Transverse colon (tissue), 4 donors: ENCODE results near the gene TPPP2. TPM values are rescaled to one million over a fixed set of nuclear protein-coding genes. Genes with fewer than 3 reads are reported as not detected.
A peak's percentile ranks its signal among the peaks of the same experiment; 100 is the strongest.

ENCODE experiments used
- DNase-seq: peaks from one replicate; pipeline ENCODE4 v3.0.0-alpha.2; 2019
- H3K27ac ChIP-seq, 4 donors: fragments of 200-600 bp; sonication (generic); 2 replicates each; pipeline ENCODE4 v1.5.1; 2016 to 2018; ENCODE audit warnings: inconsistent platforms in 4 of 4
- H3K27me3 ChIP-seq: fragments of 200-600 bp; sonication (generic); 2 replicates; pipeline ENCODE4 v1.5.1; 2017; ENCODE audit warnings: inconsistent platforms
- H3K36me3 ChIP-seq, 4 donors: fragments of 200-600 bp; sonication (generic); 2 replicates each; pipeline ENCODE4 v1.5.1; 2017 to 2019; ENCODE audit warnings: inconsistent platforms in 4 of 4
- H3K4me1 ChIP-seq, 4 donors: fragments of 200-600 bp; sonication (generic); 2 replicates each; pipeline ENCODE4 v1.5.1; 2017 to 2020; ENCODE audit warnings: inconsistent platforms in 4 of 4
- H3K4me3 ChIP-seq, 4 donors: fragments of 200-600 bp; sonication (generic); 1 replicate in 1 of 4; 2 replicates in 3 of 4; pipeline versions ENCODE4 v1.5.1 to v1.6.1; 2017 to 2019; ENCODE audit warnings: inconsistent platforms in 4 of 4
- H3K9me3 ChIP-seq, 2 donors: fragments of 200-600 bp; sonication (generic); 2 replicates each; pipeline ENCODE4 v1.5.1; 2017 to 2019; ENCODE audit warnings: inconsistent platforms in 2 of 2
- EP300 ChIP-seq: sonication (generic); formaldehyde crosslinking; IDR thresholded peaks from one replicate; pipeline ENCODE4 v1.6.1; 2017; ENCODE audit warnings: antibody characterized with exemption, low read depth
- POLR2A ChIP-seq: fragments of 450-650 bp; IDR thresholded peaks from one replicate; pipeline ENCODE4 v1.6.1; 2016; ENCODE audit warnings: antibody characterized with exemption, mild to moderate bottlenecking, moderate library complexity
- POLR2AphosphoS5 ChIP-seq, 3 donors: sonication (generic); formaldehyde crosslinking; IDR thresholded peaks; one replicate each; pipeline ENCODE4 v1.6.1; 2016; ENCODE audit warnings: antibody characterized with exemption in 3 of 3
- WGBS, 2 donors: methylation state at CpG; one replicate each; pipeline ENCODE4 v1.1.5; 2018; ENCODE audit warnings: low coverage in 1 of 2; 5-methylcytosine and 5-hydroxymethylcytosine counted together
- in situ Hi-C, 4 donors: fragments of 200-750 bp; cut with MboI; loops; one replicate each; pipeline versions ENCODE4 v1.15.0 to v1.15.1; 2017; ENCODE audit warnings: low sequenced_read_pairs in 3 of 4, low pct_ligation_motif_present in 1 of 4, low pct_unique_long_range_greater_than_20kb in 1 of 4
- intact Hi-C: fragments of 100-400 bp; cut with DNase I; formaldehyde crosslinking; loops from one replicate; pipeline ENCODE4 v1.15.1; 2023; ENCODE audit warnings: low total_unique reads
- total RNA-seq, 4 donors: library from RNA; depleted of rRNA; stranded (reverse); fragments of >200 nt; gene quantifications; one replicate each; pipeline ENCODE4 v1.1.0, GENCODE V29; 2016
- TF ChIP-seq, protein P1 (sequence below), 5 experiments: fragments of 200-600 bp in 3 of 5; fragments of 450-650 bp in 2 of 5; sonication (generic) in 3 of 5; IDR thresholded peaks; 1 replicate in 2 of 5; 2 replicates in 3 of 5; pipeline ENCODE4 v1.5.1; 2016 to 2017; ENCODE audit warnings: antibody characterized with exemption in 5 of 5, inconsistent platforms in 3 of 5, mild to moderate bottlenecking in 2 of 5, moderate library complexity in 1 of 5

TPPP2 gene
- total RNA-seq, 4 donors from 2014 or later = not detected

DNA sequence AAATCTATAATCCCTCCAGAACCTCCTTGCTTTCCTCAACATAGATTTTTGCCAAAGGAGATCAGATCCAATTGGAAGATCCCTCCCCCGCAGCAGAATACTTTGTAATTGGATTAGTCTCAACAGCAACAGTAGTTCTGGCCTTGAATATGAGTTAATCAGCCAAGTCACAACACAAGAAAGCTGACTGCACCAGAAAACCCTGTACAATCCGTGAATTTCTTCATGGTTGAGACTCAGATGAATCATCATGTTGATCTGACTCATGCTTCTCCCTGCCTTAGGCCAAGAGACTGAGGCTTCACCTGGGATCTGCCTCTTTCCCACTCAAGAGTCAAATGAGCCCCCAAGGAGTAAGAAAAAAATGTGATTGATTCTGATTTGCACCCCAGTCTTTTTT, 43.2 kb upstream of the TPPP2 start:
- 20 to 51% methylated on average over 1 to 2 of the region's 2 CpGs for WGBS, 2 donors
- Histone ChIP-seq H3K27me3 (no peaks in the 10 kb centered on the region), H3K4me1 (peaks cover 6 to 27% (median 21%) of the 10 kb centered on the region in 4 donors), H3K27ac (peak overlapping the region in 2 of 4 donors; percentile 21 to 38), H3K36me3 (peaks cover 0 to 4% (median 0%) of the 10 kb centered on the region in 4 donors), H3K9me3 (no peaks in the 10 kb centered on the region), H3K4me3 (no peak overlapping the region)
- intact Hi-C loops = no loop called here
- TF ChIP-seq, protein P1, sequence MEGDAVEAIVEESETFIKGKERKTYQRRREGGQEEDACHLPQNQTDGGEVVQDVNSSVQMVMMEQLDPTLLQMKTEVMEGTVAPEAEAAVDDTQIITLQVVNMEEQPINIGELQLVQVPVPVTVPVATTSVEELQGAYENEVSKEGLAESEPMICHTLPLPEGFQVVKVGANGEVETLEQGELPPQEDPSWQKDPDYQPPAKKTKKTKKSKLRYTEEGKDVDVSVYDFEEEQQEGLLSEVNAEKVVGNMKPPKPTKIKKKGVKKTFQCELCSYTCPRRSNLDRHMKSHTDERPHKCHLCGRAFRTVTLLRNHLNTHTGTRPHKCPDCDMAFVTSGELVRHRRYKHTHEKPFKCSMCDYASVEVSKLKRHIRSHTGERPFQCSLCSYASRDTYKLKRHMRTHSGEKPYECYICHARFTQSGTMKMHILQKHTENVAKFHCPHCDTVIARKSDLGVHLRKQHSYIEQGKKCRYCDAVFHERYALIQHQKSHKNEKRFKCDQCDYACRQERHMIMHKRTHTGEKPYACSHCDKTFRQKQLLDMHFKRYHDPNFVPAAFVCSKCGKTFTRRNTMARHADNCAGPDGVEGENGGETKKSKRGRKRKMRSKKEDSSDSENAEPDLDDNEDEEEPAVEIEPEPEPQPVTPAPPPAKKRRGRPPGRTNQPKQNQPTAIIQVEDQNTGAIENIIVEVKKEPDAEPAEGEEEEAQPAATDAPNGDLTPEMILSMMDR (IDR thresholded peaks at IDR 0.05) = no peak
- TF ChIP-seq EP300 = no peak
- TF ChIP-seq POLR2A = no peak
- TF ChIP-seq POLR2AphosphoS5 (IDR thresholded peaks at IDR 0.05) = peak in 1 of 3 donors; percentile 61
- in situ Hi-C loops = loop anchor here in 1 of 4 donors (25.0 kb wide), 1 partner anchor 300 kb away; the partner anchor contains the start of genes ANG and RNASE4
- no peak for DNase-seq

DNA sequence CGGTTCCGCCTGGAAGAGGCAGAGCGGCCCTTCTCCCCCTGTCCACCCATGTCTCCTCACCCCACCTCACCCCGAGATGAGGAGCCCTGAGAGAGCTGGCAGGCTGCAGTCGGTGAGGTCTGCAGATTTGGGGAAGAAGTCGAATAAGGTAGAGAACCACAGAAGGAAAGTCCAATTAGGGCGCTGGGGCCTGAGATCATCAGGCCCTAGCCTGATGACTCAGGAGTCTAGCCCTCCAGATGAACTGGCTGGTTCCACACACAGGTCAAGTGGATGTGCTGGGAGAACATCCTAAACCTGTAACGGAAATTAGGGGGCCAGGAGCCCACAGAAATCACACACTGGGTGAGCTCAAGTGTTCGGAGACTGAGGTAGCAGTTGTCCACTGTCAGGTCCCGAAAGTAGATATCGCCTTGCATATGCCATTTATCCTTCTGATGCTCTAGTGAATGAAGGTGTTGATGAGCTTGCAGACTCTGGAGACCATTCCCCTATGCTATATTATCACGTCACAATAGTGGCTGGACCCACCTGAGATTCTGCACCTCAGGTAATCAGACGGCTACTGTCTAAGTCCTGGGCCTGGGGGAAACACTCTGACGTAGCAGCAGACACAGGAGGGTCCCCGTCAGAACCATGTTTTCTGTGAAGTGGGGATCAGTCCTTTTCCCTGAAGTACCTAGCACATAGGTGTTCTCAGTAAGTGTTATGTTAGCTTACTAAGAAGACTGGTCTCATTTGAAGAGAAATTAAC, 41.1 kb upstream of the TPPP2 start:
- no peaks in the 10 kb centered on the region for H3K27me3 ChIP-seq
- no peaks in the 10 kb centered on the region for H3K9me3 ChIP-seq
- DNase-seq = no peak
- WGBS, 2 donors = 81 to 100% methylated on average over 3 to 15 of the region's 15 CpGs
- intact Hi-C loops (no loop called here), in situ Hi-C loops (loop anchor here in 1 of 4 donors (25.0 kb wide), 1 partner anchor 302 kb away; the partner anchor contains the start of genes ANG and RNASE4)
- H3K4me1 ChIP-seq = peaks cover 6 to 29% (median 26%) of the 10 kb centered on the region in 4 donors
- peak overlapping the region in 3 of 4 donors; percentile 71 to 80 (median 77) for H3K4me3 ChIP-seq
- H3K36me3 ChIP-seq = peaks cover 0 to 24% (median 10%) of the 10 kb centered on the region in 4 donors
- peak overlapping the region; percentile 84 to 91 (median 88) for H3K27ac ChIP-seq
- no peak for TF ChIP-seq POLR2A
- no peak for TF ChIP-seq POLR2AphosphoS5 (IDR thresholded peaks at IDR 0.05)
- TF ChIP-seq, protein P1 (IDR thresholded peaks at IDR 0.05) = no peak
- no peak for TF ChIP-seq EP300

DNA sequence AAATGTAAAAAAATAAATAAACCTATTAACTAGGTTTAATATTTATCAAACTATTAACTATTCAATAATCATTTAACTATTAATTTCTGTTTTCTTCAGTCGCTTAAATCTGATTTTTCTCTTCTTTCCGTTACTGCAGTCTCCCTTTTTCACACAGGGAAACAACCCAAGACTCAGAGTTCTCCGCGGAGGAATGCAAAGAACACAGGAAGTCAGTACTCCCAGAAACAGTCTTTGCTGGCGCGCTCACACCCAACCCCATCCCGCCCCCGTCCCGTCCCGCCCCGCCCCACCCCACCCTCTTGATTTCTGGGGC, 40.6 kb upstream of the TPPP2 start:
- no peak for DNase-seq
- Histone ChIP-seq H3K36me3 (peaks cover 0 to 29% (median 12%) of the 10 kb centered on the region in 4 donors), H3K4me1 (peaks cover 6 to 29% (median 26%) of the 10 kb centered on the region in 4 donors), H3K27ac (peak overlapping the region; percentile 84 to 91 (median 88)), H3K27me3 (no peaks in the 10 kb centered on the region), H3K4me3 (peak overlapping the region in 3 of 4 donors; percentile 71 to 80 (median 77)), H3K9me3 (no peaks in the 10 kb centered on the region)
- intact Hi-C loops (no loop called here), in situ Hi-C loops (loop anchor here in 1 of 4 donors (25.0 kb wide), 1 partner anchor 302 kb away; the partner anchor contains the start of genes ANG and RNASE4)
- 1% methylated on average over 4 to 11 of the region's 11 CpGs for WGBS, 2 donors
- TF ChIP-seq EP300 (no peak), POLR2AphosphoS5 (IDR thresholded peaks at IDR 0.05) (no peak)
- TF ChIP-seq, protein P1 (IDR thresholded peaks at IDR 0.05) = no peak

DNA sequence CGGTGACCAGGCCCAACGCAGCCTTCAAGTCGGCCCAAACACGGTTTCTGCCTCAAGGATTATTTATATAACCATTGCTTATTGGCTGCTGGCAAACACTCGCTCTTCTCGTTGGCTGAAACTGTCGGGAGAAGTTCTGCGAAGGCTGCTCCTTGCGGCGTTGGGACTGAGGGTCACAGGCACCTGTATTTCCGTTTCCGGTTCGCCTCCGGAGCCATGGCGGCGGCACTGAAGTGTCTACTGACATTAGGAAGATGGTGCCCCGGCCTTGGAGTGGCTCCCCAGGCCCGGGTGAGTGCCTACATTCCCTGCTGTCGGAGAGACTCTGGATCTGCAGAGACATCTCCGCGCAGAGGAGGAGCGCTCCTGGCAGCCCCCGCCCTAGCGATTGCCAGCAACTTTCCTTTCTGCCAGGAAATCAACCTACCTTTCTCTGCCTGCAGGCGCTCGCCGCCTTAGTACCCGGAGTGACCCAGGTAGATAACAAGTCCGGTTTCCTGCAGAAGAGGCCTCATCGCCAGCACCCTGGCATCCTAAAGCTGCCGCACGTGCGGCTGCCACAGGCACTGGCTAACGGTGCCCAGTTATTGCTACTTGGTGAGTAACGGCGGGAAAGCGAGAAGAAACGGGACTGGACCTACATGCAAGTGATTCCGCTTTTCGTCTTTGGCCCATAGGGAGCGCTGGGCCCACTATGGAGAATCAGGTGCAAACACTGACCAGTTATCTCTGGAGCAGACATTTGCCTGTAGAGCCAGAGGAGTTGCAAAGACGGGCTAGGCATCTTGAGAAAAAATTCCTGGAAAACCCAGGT, 40.0 kb upstream of the TPPP2 start, which contains the start of gene METTL17:
Gene METTL17 (plus strand): TSS at position 194 of the 814 bp plus-strand sequence. CDS start 23 bp downstream, at position 217.
- peak within 1 kb of the TSS; percentile 84 to 91 (median 88) for H3K27ac ChIP-seq
- in situ Hi-C loops = loop anchor here in 1 of 4 donors (25.0 kb wide), 1 partner anchor 303 kb away; the partner anchor contains the start of genes ANG and RNASE4
- intact Hi-C loops = no loop called here
- peak within 1 kb of the TSS; percentile 71 to 89 (median 78) for H3K4me3 ChIP-seq
- peak; percentile 92 for DNase-seq
- 0 to 1% methylated on average over 1 to 41 of the region's 42 CpGs for WGBS, 2 donors
- TF ChIP-seq, protein P1 (IDR thresholded peaks at IDR 0.05) = peak; percentile 12 to 69 (median 27)
- TF ChIP-seq POLR2A (peak; percentile 77), POLR2AphosphoS5 (IDR thresholded peaks at IDR 0.05) (peak; percentile 74 to 83 (median 80)), EP300 (no peak)
- peaks cover 6 to 29% (median 26%) of the 10 kb centered on the region in 4 donors for H3K4me1 ChIP-seq
- H3K36me3 ChIP-seq = peaks cover 0 to 33% (median 15%) of the 10 kb centered on the region in 4 donors
- no peaks in the 10 kb centered on the region for H3K9me3 ChIP-seq
- no peaks in the 10 kb centered on the region for H3K27me3 ChIP-seq
